GM21528 (cell line): ENCODE results near the gene GPS1.
"Not testable (repeated sequence)": the region's sequence is repeated elsewhere in the genome, so short reads cannot be mapped to it uniquely, and the experiment has no call there.

Source experiments
- ATAC-seq: cut with Tn5 transposase; IDR thresholded peaks from one replicate; pipeline ENCODE4 v1.9.1; 2021; ENCODE audit warnings: mild to moderate bottlenecking, moderate library complexity; ENCODE audit not compliant: unreplicated experiment, low FRiP score

The GPS1 gene

DNA sequence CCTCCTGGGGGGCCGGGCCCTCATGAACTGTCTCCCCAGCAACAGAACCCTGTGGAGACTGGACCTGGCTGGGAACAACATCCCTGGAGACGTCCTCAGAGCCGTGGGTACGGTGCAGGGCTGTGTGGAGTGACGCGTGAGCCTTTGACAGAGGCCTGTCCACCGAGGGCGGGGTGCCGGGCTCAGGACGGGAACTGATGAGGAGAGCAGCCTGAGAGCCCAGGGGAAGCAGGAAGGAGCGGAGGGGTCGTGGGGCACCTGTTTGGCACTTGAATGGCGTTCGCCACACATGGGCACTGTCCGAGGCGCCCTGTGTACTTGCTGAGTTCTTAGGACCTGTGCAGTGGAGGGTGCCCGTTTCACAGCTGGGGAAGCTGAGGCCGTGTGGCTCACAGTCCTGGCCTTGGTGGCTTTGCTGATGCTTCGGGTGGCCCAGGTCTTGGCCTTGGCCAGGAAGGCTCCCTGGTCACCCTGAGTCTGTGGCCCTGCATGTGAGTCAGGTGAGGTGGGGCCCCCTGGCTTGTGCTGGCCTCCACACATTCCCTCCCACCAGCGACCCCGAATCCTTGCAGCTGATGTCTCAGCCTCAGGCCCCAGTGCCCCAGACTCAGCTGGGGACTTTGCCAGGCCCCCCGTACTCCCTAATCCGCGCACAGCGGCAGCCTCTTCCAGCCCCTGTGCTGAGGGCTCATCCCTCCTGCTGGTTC is 26.1 kb upstream of the GPS1 start:
- no peak for ATAC-seq

- ATAC-seq = no peak
Measured at GRCh38 chr17:82028246-82028645, 23.5 kb upstream of the GPS1 start.

- ATAC-seq = no peak
Measured at GRCh38 chr17:82028966-82029365, 22.7 kb upstream of the GPS1 start.

DNA sequence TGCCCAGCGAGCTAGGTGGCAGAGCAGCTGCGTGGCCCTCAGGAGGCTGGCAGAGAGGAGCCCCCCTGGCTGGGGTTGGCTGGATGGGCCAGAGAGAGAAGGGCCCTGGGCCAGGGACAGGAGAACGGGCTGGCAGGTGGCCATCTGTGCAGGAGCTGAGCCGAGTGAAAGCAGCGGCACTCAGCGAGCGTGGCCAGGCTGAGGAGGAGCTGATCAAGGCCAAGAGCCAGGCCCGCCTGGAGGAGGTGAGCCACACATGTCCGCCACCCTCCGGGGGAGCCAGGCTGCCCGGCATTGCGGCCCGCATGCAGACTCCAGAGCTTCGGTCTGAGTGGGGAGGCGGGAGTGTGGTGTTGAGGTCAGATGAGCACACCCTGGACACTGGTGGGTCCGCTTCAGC is 22.3 kb upstream of the GPS1 start:
- no peak for ATAC-seq

DNA sequence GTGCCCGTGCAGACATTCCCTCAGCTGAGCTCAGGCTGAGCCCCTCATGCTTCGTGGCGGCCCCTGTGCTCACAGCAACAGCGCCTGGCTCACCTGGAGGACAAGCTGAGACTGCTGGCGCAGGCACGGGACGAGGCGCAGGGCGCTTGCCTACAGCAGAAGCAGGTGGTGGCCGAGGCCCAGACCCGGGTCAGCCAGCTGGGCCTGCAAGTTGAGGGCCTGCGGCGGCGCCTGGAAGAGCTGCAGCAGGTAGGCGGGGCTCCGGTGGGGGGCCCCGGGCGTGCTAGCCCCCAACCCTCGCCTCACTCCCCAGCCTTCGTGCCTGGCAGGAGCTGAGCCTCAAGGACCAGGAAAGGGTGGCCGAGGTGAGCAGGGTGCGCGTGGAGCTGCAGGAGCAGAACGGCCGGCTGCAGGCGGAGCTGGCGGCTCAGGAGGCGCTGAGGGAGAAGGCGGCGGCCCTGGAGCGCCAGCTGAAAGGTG is 21.7 kb upstream of the GPS1 start:
- no peak for ATAC-seq

DNA sequence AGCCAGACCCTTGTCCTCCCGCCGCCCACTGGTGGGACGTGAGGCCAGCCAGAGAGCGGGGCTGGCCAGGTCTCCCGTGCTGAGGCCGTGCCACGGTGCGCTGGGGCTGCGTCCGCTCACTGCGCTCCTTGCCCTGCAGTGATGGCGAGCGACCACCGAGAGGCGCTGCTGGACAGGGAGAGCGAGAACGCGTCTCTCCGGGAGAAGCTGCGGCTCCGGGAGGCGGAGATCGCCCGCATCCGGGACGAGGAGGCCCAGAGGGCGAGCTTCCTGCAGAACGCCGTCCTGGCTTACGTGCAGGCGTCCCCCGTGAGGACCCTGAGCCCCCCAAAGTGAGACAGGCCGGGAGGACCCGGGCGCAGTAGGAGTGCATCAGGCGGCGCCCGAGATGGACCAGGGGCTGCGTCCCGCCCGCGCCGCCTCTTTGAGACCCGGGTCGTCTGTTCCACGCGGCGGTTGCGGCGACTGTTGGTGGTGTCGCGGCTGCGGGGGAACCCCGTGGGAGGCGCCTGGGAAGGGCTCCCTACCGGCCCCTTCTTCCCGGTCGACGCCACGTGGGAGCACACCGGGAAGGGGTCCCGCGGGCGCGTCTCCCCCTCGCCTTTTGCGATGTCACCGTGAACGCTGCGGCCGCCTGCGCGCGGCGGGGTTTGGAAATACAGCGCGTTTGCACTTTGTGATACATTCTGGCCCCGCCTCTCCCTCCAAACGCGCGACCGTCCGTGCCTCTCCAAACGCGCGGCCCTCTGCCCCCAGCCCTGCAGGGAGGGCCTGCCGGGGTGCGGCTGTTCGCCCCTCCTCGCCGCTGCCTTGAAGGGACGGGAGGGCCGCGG is 21.0 kb upstream of the GPS1 start:
- ATAC-seq = no peak

- ATAC-seq = no peak
Measured at GRCh38 chr17:82031303-82031884, 20.3 kb upstream of the GPS1 start, which contains the start of gene RAC3. RAC3 (plus strand) TSS chr17:82031678; CDS start chr17:82031762, 84 bp downstream.

DNA sequence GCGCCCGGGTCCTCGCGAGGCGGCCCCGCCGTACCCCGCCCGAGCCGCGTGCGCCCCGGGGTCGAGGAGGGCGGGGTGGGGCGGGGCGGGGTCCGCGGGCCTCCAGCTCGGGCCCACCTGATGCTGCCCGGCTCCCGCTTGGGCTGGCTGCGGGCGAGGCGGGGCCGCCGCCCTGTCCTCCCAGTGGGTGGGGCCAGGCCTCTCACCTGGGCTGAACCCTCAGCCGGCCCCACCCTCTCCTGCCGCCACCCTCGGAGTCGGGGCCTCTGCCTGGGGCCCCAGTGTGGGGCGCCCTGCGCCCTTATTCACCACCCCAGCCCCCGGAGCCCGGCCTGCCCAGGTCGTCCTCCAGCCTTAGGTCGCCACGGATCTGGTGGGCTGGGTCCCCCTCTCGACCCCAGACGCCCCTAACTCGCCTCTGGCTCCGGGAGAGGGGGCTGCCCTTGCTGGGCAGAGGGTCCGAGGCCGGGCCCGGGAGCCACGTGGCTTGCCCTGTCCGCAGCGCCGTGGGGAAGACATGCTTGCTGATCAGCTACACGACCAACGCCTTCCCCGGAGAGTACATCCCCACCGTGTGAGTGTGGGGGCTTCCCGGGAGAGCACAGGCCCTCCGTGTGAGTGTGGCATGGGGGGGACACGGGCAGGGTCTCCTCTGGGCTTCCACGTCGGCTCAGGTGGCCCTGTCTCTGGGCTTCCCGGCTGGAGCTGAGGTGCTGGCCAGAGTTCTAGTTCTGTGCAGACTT is 19.6 kb upstream of the GPS1 start:
- ATAC-seq = no peak

DNA sequence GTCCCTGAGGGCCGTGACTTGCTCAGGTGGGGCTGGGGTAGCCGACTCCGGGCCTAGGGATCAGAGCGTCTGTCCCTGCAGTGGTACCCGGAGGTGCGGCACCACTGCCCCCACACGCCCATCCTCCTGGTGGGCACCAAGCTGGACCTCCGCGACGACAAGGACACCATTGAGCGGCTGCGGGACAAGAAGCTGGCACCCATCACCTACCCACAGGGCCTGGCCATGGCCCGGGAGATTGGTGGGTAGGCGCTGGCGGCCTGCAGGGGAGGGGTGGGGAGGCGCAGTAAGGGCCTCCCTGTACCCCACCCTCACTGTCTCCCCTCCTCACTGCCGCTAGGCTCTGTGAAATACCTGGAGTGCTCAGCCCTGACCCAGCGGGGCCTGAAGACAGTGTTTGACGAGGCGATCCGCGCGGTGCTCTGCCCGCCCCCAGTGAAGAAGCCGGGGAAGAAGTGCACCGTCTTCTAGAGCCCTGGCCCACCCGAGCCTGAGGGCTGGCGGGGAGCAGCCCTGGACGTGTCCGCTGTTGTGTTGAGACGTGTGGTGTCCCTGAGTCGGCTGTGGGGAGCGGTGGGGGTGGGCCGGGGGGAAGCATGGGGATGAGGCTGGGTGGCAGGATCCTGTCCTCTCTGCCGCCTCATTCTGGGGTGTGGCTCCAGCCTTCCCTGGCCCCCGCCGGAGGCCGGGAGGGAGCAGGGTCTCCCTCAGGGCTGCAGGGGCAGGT is 18.2 kb upstream of the GPS1 start:
- no peak for ATAC-seq

DNA sequence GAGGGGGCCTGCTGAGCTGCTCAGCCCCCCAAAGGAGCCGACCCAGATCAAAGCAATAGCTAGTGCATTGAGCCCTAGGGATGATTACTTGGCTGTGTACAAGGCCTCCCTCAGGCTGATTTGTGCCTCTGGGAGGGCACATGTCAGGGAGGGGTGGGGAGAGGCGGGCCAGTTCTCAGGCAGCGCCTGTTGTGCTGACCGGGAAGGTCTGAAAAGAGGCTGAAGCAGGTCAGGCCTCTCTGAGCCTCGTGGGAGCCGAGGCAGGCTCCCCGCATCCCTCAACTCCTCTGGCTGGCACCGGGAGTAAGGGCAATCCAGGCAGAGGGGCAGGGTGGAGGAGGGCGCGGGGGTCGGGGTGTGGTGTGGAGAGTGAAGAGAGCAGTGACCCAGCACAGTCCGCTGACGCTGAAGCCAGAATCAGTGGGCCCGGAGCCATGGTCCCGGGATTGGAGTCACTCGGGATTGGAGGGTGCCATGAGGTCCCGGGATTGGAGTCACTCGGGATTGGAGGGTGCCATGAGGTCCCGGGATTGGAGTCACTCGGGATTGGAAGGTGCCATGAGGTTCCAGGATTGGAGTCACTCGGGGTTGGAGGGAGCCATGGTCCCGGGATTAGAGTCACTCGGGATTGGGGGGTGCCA is 17.2 kb upstream of the GPS1 start:
- no peak for ATAC-seq

- ATAC-seq = no peak
Measured at GRCh38 chr17:82035488-82035887, 16.2 kb upstream of the GPS1 start.

- no peak for ATAC-seq
Measured at GRCh38 chr17:82035956-82036633, 15.6 kb upstream of the GPS1 start.

DNA sequence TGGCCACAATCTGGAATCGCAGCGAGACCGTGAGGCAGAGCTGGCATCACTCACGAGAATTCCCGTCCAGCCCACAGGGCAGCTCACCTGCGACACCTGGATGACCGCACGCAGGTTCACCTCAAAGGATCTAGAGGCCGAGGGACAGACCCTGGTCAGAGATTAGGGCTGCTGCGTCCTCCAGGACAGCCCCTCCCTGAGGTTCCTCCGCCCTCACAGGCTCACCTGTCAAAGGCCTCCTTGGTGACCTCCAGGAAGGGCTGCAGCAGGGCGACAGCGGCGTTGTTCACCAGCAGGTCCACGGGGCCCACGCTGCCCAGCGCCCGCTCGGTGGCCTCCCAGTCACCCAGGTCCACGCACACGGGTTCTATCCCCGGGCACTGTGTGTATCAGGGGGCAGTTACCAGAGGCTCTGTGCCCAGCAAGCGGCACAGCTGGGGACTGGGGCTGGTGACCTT is 15.0 kb upstream of the GPS1 start:
- no peak for ATAC-seq

DNA sequence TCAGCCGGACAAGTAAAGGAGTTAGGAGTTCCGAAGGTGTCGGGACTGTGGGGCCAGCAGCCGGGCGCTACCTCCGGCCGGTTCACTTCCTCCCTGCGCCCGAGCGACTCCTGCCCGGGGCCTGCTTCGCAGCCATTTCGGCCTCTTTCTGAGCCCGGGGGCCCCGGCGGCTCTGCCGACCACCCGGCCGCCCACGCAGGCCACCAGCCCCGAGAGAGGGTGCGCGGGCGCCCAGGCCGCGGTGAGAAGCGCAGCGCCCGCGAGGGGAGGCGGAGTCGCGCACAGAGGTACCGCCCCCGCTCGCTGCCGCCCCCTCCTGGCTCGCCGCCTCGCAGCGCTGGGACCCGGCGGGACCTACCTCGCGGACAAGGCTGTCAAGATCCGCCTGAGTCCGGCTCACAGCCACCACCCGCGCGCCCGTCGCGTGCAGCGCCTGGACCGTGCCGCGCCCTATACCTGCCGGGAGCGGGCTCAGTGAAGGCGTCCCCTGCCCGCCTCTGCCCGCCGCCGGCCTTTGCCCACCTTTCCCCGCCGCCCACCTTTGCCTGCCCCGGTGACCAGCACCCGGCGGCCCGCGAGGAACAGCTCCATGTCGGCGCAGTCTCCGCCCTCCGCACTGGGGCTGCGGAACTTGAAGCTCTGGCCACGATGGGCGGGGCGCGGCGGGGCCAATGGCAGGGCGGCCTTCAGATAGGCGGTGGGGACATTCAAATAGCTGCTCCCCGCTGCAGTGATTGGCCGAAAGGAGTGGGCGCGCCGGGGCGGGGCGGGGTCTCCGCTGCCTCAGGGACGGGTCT is 14.4 kb upstream of the GPS1 start, which contains the start of gene DCXR:
DCXR (minus strand) TSS at position 606 of the 797 bp plus-strand sequence; CDS start at position 591, 15 bp downstream.
- ATAC-seq = peak; percentile 85

DNA sequence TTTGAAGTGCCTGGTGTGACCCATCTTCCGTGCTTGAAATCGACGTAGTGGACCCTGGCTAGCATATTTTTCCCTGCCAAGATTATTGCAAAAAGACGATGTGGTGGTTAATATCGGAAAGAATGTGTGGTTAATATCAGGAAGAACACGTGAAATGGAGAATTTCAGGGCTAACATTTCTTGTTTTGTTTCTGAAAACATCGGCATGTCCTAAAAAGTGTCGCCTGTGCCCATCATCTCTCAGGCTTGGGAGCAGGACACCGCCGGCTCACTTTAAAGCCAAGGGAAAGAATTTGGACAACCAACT is 13.9 kb upstream of the GPS1 start:
- no peak for ATAC-seq

DNA sequence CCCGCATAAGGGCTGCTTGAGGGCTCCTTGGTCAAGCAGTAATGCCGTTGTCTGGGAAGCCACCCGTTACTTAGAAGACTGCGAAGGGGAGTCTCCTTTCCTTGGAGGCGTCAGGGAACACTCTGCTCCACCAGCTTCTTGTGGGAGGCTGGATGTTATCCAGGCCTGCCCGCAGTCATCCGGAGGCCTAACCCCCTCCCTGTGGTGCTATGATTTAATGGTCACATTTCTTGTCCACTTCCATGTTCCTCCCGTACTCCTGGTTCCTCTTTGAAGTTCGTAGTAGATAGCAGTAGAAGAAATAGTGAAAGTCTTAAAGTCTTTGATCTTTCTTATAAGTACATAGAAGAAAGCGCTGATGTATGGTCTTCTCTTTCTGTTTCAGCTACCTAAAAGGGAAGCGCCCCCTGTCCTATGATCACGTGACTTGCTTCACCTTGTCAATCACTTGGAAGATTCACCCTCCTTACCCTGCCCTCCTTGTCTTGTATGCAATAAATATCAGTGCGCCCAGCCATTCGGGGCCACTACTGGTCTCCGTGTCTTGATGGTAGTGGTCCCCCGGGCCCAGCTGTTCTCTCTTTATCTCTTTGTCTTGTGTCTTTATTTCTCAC is 12.8 kb upstream of the GPS1 start:
- ATAC-seq = not testable (repeated sequence)

GRCh38 chr17:82039695-82040299 is 11.9 kb upstream of the GPS1 start:
- no peak for ATAC-seq
